DOHH2 (cell line): ENCODE results near the gene PASK.

ENCODE experiments used
- H3F3A ChIP-seq: fragments of 200-600 bp; sonication (generic), shearing (Covaris generic); 2 replicates; pipeline ENCODE4 v1.6.0; 2016; ENCODE audit warnings: antibody characterized with exemption, mild to moderate bottlenecking; ENCODE audit not compliant: control insufficient read depth, insufficient read depth
- H3K27ac ChIP-seq: fragments of 200-600 bp; sonication (generic); 2 replicates; pipeline ENCODE4 v1.5.1; 2014; ENCODE audit warnings: low read depth, mild to moderate bottlenecking, low read length, moderate library complexity
- H3K27me3 ChIP-seq: fragments of 200-600 bp; sonication (generic); 2 replicates; pipeline ENCODE4 v1.6.1; 2014; ENCODE audit warnings: mild to moderate bottlenecking, low read length, mixed read lengths; ENCODE audit not compliant: control insufficient read depth
- H3K36me3 ChIP-seq: fragments of 200-600 bp; sonication (generic); 2 replicates; pipeline ENCODE4 v1.6.1; 2014; ENCODE audit warnings: mild to moderate bottlenecking, low read length, moderate library complexity, mixed read lengths; ENCODE audit not compliant: control insufficient read depth
- H3K4me1 ChIP-seq: fragments of 200-600 bp; sonication (generic); 2 replicates; pipeline ENCODE4 v1.6.1; 2014; ENCODE audit warnings: mild to moderate bottlenecking, low read length, mixed read lengths; ENCODE audit not compliant: control insufficient read depth
- H3K4me2 ChIP-seq: fragments of 200-600 bp; sonication (generic); 2 replicates; pipeline ENCODE4 v1.6.0; 2014; ENCODE audit warnings: mild to moderate bottlenecking, low read length, moderate library complexity
- H3K4me3 ChIP-seq: fragments of 200-600 bp; sonication (generic); 2 replicates; pipeline ENCODE4 v1.5.1; 2014; ENCODE audit warnings: mild to moderate bottlenecking, low read length, mixed read lengths
- H3K79me2 ChIP-seq: fragments of 200-600 bp; sonication (generic); 2 replicates; pipeline ENCODE4 v1.6.1; 2014; ENCODE audit warnings: mild to moderate bottlenecking, low read length, mixed read lengths; ENCODE audit not compliant: control insufficient read depth
- H3K9me2 ChIP-seq: fragments of 200-600 bp; sonication (generic); replicated peaks from 2 replicates; pipeline ENCODE4 v1.6.1; 2014; ENCODE audit warnings: mild to moderate bottlenecking, low read length, mixed read lengths; ENCODE audit not compliant: control insufficient read depth
- H3K9me3 ChIP-seq: fragments of 200-600 bp; sonication (generic); 2 replicates; pipeline ENCODE4 v1.6.1; 2014; ENCODE audit warnings: antibody characterized with exemption, low read length, mixed read lengths; ENCODE audit not compliant: control insufficient read depth, insufficient read depth
- H4K20me1 ChIP-seq: fragments of 200-600 bp; sonication (generic); 2 replicates; pipeline ENCODE4 v1.6.0; 2014; ENCODE audit warnings: low read depth, mild to moderate bottlenecking, antibody characterized with exemption, low read length, moderate library complexity; ENCODE audit not compliant: control insufficient read depth, insufficient read depth
- CTCF ChIP-seq: fragments of 200-600 bp; sonication (generic); IDR thresholded peaks from one replicate; pipeline ENCODE4 v1.5.1; 2014; ENCODE audit warnings: antibody characterized with exemption, mild to moderate bottlenecking, low read depth, low read length; ENCODE audit not compliant: poor library complexity, severe bottlenecking
- EZH2phosphoT487 ChIP-seq: fragments of 200-600 bp; sonication (generic); IDR thresholded peaks from 2 replicates; pipeline ENCODE4 v1.6.1; 2017; ENCODE audit warnings: borderline replicate concordance, mild to moderate bottlenecking, antibody characterized with exemption, low read length, moderate library complexity, mixed read lengths

The PASK gene

DNA sequence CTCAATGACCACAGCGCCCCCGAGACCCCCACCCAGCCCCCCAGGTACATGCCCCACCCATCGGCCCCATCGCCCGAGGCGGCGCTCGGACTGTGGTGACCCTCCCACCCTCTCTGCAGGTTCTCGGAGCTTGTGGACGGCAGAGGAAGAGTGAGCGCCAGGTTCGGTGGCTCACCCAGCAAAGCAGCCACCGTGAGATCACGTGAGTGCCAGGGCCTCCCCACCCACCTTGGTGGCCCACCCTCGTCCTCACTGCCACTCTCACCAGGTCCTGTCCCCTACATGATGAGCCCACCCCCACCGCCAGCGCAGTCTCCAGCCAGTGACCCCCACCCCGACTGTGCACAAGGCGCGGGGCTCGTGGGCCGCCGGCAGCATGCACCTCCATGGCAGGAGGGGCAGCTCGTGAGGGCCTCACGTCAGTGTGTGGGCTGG, 77.6 kb downstream of the PASK start:
- Histone ChIP-seq H3K36me3 (no peaks in the 10 kb centered on the region), H3K27ac (no peak overlapping the region), H3K79me2 (no peaks in the 10 kb centered on the region), H3K4me3 (no peak overlapping the region), H3K4me1 (no peaks in the 10 kb centered on the region), H3K9me2 (no peaks in the 10 kb centered on the region), H3K9me3 (no peaks in the 10 kb centered on the region), H3F3A (no peaks in the 10 kb centered on the region; the same call in 1 of the 2 replicates), H3K4me2 (no peak overlapping the region), H4K20me1 (no peaks in the 10 kb centered on the region), H3K27me3 (no peaks in the 10 kb centered on the region)
- TF ChIP-seq EZH2phosphoT487 (no peak), CTCF (no peak)

GRCh38 chr2:241070811-241071676, 78.2 kb downstream of the PASK start:
- H3K4me3 ChIP-seq, result no peak overlapping the region
- TF ChIP-seq CTCF (no peak), EZH2phosphoT487 (no peak)
- H4K20me1 ChIP-seq, result no peaks in the 10 kb centered on the region
- no peaks in the 10 kb centered on the region for H3K9me3 ChIP-seq
- no peaks in the 10 kb centered on the region; the same call in 1 of the 2 replicates for H3F3A ChIP-seq
- H3K4me1 ChIP-seq, result no peaks in the 10 kb centered on the region
- H3K79me2 ChIP-seq, result no peaks in the 10 kb centered on the region
- H3K36me3 ChIP-seq, result no peaks in the 10 kb centered on the region
- H3K4me2 ChIP-seq, result no peak overlapping the region
- no peaks in the 10 kb centered on the region for H3K9me2 ChIP-seq
- H3K27me3 ChIP-seq, result no peaks in the 10 kb centered on the region
- H3K27ac ChIP-seq, result no peak overlapping the region

DNA sequence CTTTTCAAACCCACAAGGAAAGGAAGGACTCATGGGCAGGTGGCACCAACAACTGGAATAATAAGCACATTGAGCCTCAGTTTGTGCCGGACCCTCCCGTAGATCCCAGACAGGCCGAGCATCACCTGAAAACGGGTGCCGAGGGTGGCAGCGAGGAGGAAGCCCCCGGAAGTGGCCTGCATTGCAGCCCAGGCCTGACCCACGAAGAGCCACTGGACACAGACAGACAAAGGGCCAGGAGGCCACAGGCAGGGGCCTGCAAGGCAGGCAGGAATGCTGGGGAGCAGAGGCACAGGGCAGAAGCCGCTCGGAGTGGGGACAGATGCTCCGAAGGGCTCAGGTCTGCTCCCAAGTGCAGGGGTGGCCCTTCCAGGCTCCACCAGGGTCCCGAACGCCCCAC, 78.9 kb downstream of the PASK start:
- Histone ChIP-seq H4K20me1 (no peaks in the 10 kb centered on the region), H3K9me2 (no peaks in the 10 kb centered on the region), H3K4me2 (no peak overlapping the region), H3K79me2 (no peaks in the 10 kb centered on the region), H3K27ac (no peak overlapping the region), H3K36me3 (no peaks in the 10 kb centered on the region), H3K27me3 (no peaks in the 10 kb centered on the region), H3F3A (no peaks in the 10 kb centered on the region), H3K4me1 (no peaks in the 10 kb centered on the region), H3K4me3 (no peak overlapping the region), H3K9me3 (no peaks in the 10 kb centered on the region)
- TF ChIP-seq EZH2phosphoT487 (no peak), CTCF (no peak)
